Measurements from ENCODE around the gene DCAF12. TPM values are rescaled to one million over a fixed set of nuclear protein-coding genes. Genes with fewer than 3 reads are reported as not detected.

Gene DCAF12
- total and polyA plus RNA-seq, 2 of the 13 experiments (the other 11 are each of a cell fraction or from before 2014, with no cell fraction given): 26.8 to 37.4 TPM

- TF ChIP-seq AFF4 (CRISPR knock-in tag; IDR thresholded peaks at IDR 0.05): no peak
- no peak for TF ChIP-seq ZNF629 (CRISPR knock-in tag; conservative IDR thresholded peaks at IDR 0.05)
- no peak for TF ChIP-seq SOX6 (IDR thresholded peaks at IDR 0.05)
- TF ChIP-seq SOX6 (CRISPR knock-in tag; IDR thresholded peaks at IDR 0.05): no peak
- TF ChIP-seq ZNF841 (CRISPR knock-in tag; IDR thresholded peaks at IDR 0.05; ENCODE audit: borderline replicate concordance): no peak
- TF ChIP-seq ZNF143 (CRISPR knock-in tag; IDR thresholded peaks at IDR 0.05): no peak
- TF ChIP-seq ZNF333 (CRISPR knock-in tag; IDR thresholded peaks at IDR 0.05; ENCODE audit: borderline replicate concordance): no peak
- no peak for TF ChIP-seq NONO (IDR thresholded peaks at IDR 0.05)
- no peak for TF ChIP-seq NONO (CRISPR knock-in tag; conservative IDR thresholded peaks at IDR 0.05)
- TF ChIP-seq PAX8 (CRISPR knock-in tag; IDR thresholded peaks at IDR 0.05; ENCODE audit: borderline replicate concordance): no peak
- TF ChIP-seq ZC3H13 (CRISPR knock-in tag; IDR thresholded peaks at IDR 0.05): 0 out of 2 replicates have a peak, but pooled peaks have one; percentile 41
- TF ChIP-seq SIX4 (CRISPR knock-in tag; IDR thresholded peaks at IDR 0.05): no peak
- TF ChIP-seq ZNF816 (CRISPR knock-in tag; IDR thresholded peaks at IDR 0.05; ENCODE audit: borderline replicate concordance): no peak
- no peak for TF ChIP-seq SRY (CRISPR knock-in tag; IDR thresholded peaks at IDR 0.05)
- TF ChIP-seq BCL3 (CRISPR knock-in tag; IDR thresholded peaks at IDR 0.05): no peak
- TF ChIP-seq KAT8 (CRISPR knock-in tag; IDR thresholded peaks at IDR 0.05): no peak
- TF ChIP-seq ZNF383 (CRISPR knock-in tag; IDR thresholded peaks at IDR 0.05; ENCODE audit: borderline replicate concordance): no peak
- no peak for TF ChIP-seq HOXD1 (CRISPR knock-in tag; IDR thresholded peaks at IDR 0.05)
- 0 out of 2 replicates have a peak, but pooled peaks have one; percentile 71 for TF ChIP-seq ARID4A (CRISPR knock-in tag; IDR thresholded peaks at IDR 0.05; ENCODE audit: borderline replicate concordance)
- no peak for TF ChIP-seq NFIC (IDR thresholded peaks at IDR 0.05; ENCODE audit: low read length)
- TF ChIP-seq SAFB2 (CRISPR knock-in tag; IDR thresholded peaks at IDR 0.05; ENCODE audit: borderline replicate concordance, low read depth): no peak
- TF ChIP-seq TAF1 (CRISPR knock-in tag; IDR thresholded peaks at IDR 0.05): no peak
Measured at GRCh38 chr9:34047864-34048726, 78.4 kb downstream of the DCAF12 start (continued).
